ENCODE data around the gene PLCH1.

The PLCH1 gene

DNA sequence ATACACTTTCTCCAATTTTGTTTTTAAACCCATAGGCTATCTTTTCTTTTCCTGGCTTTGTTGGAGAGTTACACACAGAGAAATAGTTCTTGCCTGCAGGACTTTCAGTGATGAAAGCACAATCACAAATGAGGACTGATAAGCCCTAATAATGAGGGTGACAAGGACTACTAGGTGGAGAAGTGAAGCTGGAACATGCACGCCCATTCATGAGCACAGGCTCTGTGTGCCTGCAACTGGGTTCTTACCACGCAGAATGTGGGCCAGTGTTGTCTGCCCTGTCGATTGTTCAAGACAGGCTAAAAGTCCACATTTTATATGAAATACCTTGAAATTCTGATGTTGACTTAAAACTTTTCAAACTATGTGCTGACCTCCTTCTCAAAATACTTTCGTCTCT is 289.1 kb downstream of the PLCH1 start:
- DNase-seq (ENCODE audit: low read depth): no peak
- H3K4me1 ChIP-seq (ENCODE audit: control insufficient read depth, insufficient read depth, low read length): no peaks in the 10 kb centered on the region
- H3K27me3 ChIP-seq (replicated peaks; ENCODE audit: control insufficient read depth, insufficient read depth, low read length): no peaks in the 10 kb centered on the region
- no peak overlapping the region for H3K4me3 ChIP-seq (ENCODE audit: low read length)
- H3K9me3 ChIP-seq (ENCODE audit: control insufficient read depth, low read length): no peaks in the 10 kb centered on the region
- H3K9ac ChIP-seq (ENCODE audit: low read length): no peak overlapping the region
- H3K36me3 ChIP-seq (ENCODE audit: control insufficient read depth, insufficient read depth, low read length, severe bottlenecking): no peaks in the 10 kb centered on the region

- Histone ChIP-seq H3K27me3 (replicated peaks; ENCODE audit: control insufficient read depth, insufficient read depth, low read length) (no peaks in the 10 kb centered on the region), H3K9ac (ENCODE audit: low read length) (no peak overlapping the region), H3K9me3 (ENCODE audit: control insufficient read depth, low read length) (no peaks in the 10 kb centered on the region), H3K4me3 (ENCODE audit: low read length) (no peak overlapping the region), H3K4me1 (ENCODE audit: control insufficient read depth, insufficient read depth, low read length) (peaks cover 6% of the 10 kb centered on the region), H3K36me3 (ENCODE audit: control insufficient read depth, insufficient read depth, low read length, severe bottlenecking) (no peaks in the 10 kb centered on the region)
- no peak for DNase-seq (ENCODE audit: low read depth)
Measured at GRCh38 chr3:155453512-155453911, 291.4 kb downstream of the PLCH1 start.

- H3K27me3 ChIP-seq (replicated peaks; ENCODE audit: control insufficient read depth, insufficient read depth, low read length): no peaks in the 10 kb centered on the region
- no peaks in the 10 kb centered on the region for H3K9me3 ChIP-seq (ENCODE audit: control insufficient read depth, low read length)
- peaks cover 6% of the 10 kb centered on the region for H3K4me1 ChIP-seq (ENCODE audit: control insufficient read depth, insufficient read depth, low read length)
- no peak for DNase-seq (ENCODE audit: low read depth)
- no peak overlapping the region for H3K9ac ChIP-seq (ENCODE audit: low read length)
- no peak overlapping the region for H3K4me3 ChIP-seq (ENCODE audit: low read length)
- no peaks in the 10 kb centered on the region for H3K36me3 ChIP-seq (ENCODE audit: control insufficient read depth, insufficient read depth, low read length, severe bottlenecking)
Measured at GRCh38 chr3:155449613-155450267, 295.1 kb downstream of the PLCH1 start.

- no peak overlapping the region for H3K4me3 ChIP-seq (ENCODE audit: low read length)
- H3K9ac ChIP-seq (ENCODE audit: low read length): no peak overlapping the region
- no peaks in the 10 kb centered on the region for H3K27me3 ChIP-seq (replicated peaks; ENCODE audit: control insufficient read depth, insufficient read depth, low read length)
- no peak for DNase-seq (ENCODE audit: low read depth)
- peaks cover 6% of the 10 kb centered on the region for H3K4me1 ChIP-seq (ENCODE audit: control insufficient read depth, insufficient read depth, low read length)
- no peaks in the 10 kb centered on the region for H3K36me3 ChIP-seq (ENCODE audit: control insufficient read depth, insufficient read depth, low read length, severe bottlenecking)
- H3K9me3 ChIP-seq (ENCODE audit: control insufficient read depth, low read length): no peaks in the 10 kb centered on the region
Measured at GRCh38 chr3:155448531-155448930, 296.3 kb downstream of the PLCH1 start.

DNA sequence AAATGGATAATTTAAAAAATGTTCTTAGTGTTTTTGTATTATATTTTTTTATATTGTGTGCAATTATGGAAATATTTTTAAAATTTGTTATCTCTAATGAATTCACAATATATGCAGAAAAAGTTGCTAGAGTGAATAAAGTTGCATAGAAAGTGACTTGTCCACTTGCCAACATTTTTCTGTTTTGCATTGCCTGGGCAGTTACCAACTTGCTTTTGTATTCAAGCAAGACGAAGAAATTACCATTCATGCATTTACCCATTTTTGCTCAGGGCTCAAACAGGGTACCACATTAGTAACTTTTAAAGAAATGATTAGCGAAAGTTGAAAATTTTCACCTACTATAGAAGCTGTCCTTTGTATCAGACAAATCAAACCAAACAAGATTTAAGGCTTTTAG is 298.5 kb downstream of the PLCH1 start:
- DNase-seq (ENCODE audit: low read depth): no peak
- Histone ChIP-seq H3K9ac (ENCODE audit: low read length) (no peak overlapping the region), H3K27me3 (replicated peaks; ENCODE audit: control insufficient read depth, insufficient read depth, low read length) (no peaks in the 10 kb centered on the region), H3K4me1 (ENCODE audit: control insufficient read depth, insufficient read depth, low read length) (peaks cover 6% of the 10 kb centered on the region), H3K4me3 (ENCODE audit: low read length) (no peak overlapping the region), H3K9me3 (ENCODE audit: control insufficient read depth, low read length) (no peaks in the 10 kb centered on the region), H3K36me3 (ENCODE audit: control insufficient read depth, insufficient read depth, low read length, severe bottlenecking) (no peaks in the 10 kb centered on the region)

DNA sequence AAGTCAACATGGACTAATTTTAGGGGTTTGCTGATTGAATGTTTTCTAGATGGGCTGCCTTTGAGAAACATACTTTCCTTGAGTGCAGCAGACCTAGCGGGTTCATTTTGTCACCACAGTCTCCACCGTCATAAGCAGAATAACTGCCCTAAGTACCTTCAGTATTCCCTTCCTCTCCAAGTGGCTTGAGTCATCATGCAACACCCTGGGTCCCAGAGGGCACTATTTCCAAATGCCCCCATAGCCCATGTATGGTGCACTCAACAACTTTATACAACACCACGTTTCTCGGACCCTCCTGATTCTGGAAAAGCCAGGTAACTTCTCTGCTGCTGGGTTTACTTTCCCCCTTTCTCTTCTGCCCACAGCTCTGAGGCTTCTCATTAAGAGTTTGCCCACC is 300.1 kb downstream of the PLCH1 start:
- Histone ChIP-seq H3K9me3 (ENCODE audit: control insufficient read depth, low read length) (no peaks in the 10 kb centered on the region), H3K27me3 (replicated peaks; ENCODE audit: control insufficient read depth, insufficient read depth, low read length) (no peaks in the 10 kb centered on the region), H3K36me3 (ENCODE audit: control insufficient read depth, insufficient read depth, low read length, severe bottlenecking) (no peaks in the 10 kb centered on the region), H3K9ac (ENCODE audit: low read length) (no peak overlapping the region), H3K4me3 (ENCODE audit: low read length) (no peak overlapping the region), H3K4me1 (ENCODE audit: control insufficient read depth, insufficient read depth, low read length) (peaks cover 1% of the 10 kb centered on the region)
- DNase-seq (ENCODE audit: low read depth): no peak

- DNase-seq (ENCODE audit: low read depth): no peak
- Histone ChIP-seq H3K4me3 (ENCODE audit: low read length) (no peak overlapping the region), H3K27me3 (replicated peaks; ENCODE audit: control insufficient read depth, insufficient read depth, low read length) (no peaks in the 10 kb centered on the region), H3K9ac (ENCODE audit: low read length) (no peak overlapping the region), H3K36me3 (ENCODE audit: control insufficient read depth, insufficient read depth, low read length, severe bottlenecking) (no peaks in the 10 kb centered on the region), H3K4me1 (ENCODE audit: control insufficient read depth, insufficient read depth, low read length) (no peaks in the 10 kb centered on the region), H3K9me3 (ENCODE audit: control insufficient read depth, low read length) (no peaks in the 10 kb centered on the region)
Measured at GRCh38 chr3:155443815-155444214, 301.1 kb downstream of the PLCH1 start.

GRCh38 chr3:155442072-155442471 is 302.8 kb downstream of the PLCH1 start:
- H3K4me1 ChIP-seq (ENCODE audit: control insufficient read depth, insufficient read depth, low read length): no peaks in the 10 kb centered on the region
- no peaks in the 10 kb centered on the region for H3K36me3 ChIP-seq (ENCODE audit: control insufficient read depth, insufficient read depth, low read length, severe bottlenecking)
- H3K27me3 ChIP-seq (replicated peaks; ENCODE audit: control insufficient read depth, insufficient read depth, low read length): no peaks in the 10 kb centered on the region
- no peaks in the 10 kb centered on the region for H3K9me3 ChIP-seq (ENCODE audit: control insufficient read depth, low read length)
- DNase-seq (ENCODE audit: low read depth): peak; percentile 22
- H3K4me3 ChIP-seq (ENCODE audit: low read length): no peak overlapping the region
- H3K9ac ChIP-seq (ENCODE audit: low read length): no peak overlapping the region

DNA sequence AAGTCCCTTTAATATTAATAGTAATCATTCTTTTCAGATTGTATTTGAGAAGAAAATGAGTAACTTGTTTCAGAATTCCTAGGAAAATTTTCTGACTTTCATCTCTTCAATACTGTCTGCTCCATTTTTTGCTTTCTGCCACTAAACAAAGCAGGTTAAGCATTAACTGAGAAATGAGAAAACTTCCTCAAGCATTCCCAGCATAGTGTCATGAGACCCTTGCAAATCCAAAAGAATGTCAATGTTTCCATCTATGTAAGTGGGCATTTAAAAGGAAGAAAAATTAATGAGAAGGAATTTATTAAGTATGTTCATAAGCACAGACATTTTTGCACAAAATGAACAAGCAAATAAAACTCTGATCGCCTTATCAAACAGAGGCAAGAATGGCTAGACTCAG is 303.4 kb downstream of the PLCH1 start:
- Histone ChIP-seq H3K9me3 (ENCODE audit: control insufficient read depth, low read length) (no peaks in the 10 kb centered on the region), H3K9ac (ENCODE audit: low read length) (no peak overlapping the region), H3K4me3 (ENCODE audit: low read length) (no peak overlapping the region), H3K27me3 (replicated peaks; ENCODE audit: control insufficient read depth, insufficient read depth, low read length) (no peaks in the 10 kb centered on the region), H3K36me3 (ENCODE audit: control insufficient read depth, insufficient read depth, low read length, severe bottlenecking) (no peaks in the 10 kb centered on the region), H3K4me1 (ENCODE audit: control insufficient read depth, insufficient read depth, low read length) (no peaks in the 10 kb centered on the region)
- no peak for DNase-seq (ENCODE audit: low read depth)

DNA sequence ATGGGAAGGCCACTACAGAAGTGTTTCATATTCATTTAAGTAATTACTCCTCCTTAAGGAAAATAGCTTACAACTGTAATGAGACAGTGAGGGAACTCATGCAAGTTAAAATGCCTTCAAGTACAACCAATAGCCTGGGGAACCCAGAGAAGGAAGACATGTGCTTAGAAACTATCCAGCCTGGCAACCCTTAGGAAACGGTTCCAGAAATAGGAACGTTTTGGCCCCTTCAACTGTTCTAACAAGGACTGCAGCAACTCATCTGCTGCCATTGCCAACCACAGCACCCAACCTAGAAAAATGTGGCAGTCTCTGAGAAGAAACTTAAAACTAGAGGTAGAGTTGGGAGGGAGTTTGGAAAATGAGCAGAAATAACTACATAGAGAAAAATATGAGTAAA is 303.8 kb downstream of the PLCH1 start:
- no peaks in the 10 kb centered on the region for H3K9me3 ChIP-seq (ENCODE audit: control insufficient read depth, low read length)
- no peak for DNase-seq (ENCODE audit: low read depth)
- no peaks in the 10 kb centered on the region for H3K27me3 ChIP-seq (replicated peaks; ENCODE audit: control insufficient read depth, insufficient read depth, low read length)
- H3K4me3 ChIP-seq (ENCODE audit: low read length): no peak overlapping the region
- H3K4me1 ChIP-seq (ENCODE audit: control insufficient read depth, insufficient read depth, low read length): no peaks in the 10 kb centered on the region
- no peak overlapping the region for H3K9ac ChIP-seq (ENCODE audit: low read length)
- no peaks in the 10 kb centered on the region for H3K36me3 ChIP-seq (ENCODE audit: control insufficient read depth, insufficient read depth, low read length, severe bottlenecking)

DNA sequence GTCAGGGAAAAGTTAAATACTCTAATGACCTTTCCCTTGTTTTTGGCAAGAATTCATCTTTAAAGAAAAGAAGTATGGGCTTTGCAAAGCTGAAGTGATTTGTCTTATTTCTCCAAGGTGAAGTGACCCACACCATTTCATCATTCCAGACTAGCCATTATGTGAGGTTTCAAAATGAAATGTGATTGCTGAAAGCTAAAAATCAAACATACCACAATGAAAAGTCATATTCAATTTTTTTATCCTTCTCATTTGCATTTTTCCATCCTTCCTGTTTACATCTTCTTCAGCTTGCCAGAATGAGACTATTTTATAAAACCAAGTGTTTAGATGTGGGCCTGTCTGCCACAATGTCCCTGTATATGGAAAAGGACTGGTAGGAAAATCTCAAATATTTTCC is 309.1 kb downstream of the PLCH1 start:
- Histone ChIP-seq H3K9ac (ENCODE audit: low read length) (no peak overlapping the region), H3K4me3 (ENCODE audit: low read length) (no peak overlapping the region), H3K4me1 (ENCODE audit: control insufficient read depth, insufficient read depth, low read length) (no peaks in the 10 kb centered on the region), H3K9me3 (ENCODE audit: control insufficient read depth, low read length) (no peaks in the 10 kb centered on the region), H3K36me3 (ENCODE audit: control insufficient read depth, insufficient read depth, low read length, severe bottlenecking) (no peaks in the 10 kb centered on the region), H3K27me3 (replicated peaks; ENCODE audit: control insufficient read depth, insufficient read depth, low read length) (no peaks in the 10 kb centered on the region)
- peak; percentile 74 for DNase-seq (ENCODE audit: low read depth)

DNA sequence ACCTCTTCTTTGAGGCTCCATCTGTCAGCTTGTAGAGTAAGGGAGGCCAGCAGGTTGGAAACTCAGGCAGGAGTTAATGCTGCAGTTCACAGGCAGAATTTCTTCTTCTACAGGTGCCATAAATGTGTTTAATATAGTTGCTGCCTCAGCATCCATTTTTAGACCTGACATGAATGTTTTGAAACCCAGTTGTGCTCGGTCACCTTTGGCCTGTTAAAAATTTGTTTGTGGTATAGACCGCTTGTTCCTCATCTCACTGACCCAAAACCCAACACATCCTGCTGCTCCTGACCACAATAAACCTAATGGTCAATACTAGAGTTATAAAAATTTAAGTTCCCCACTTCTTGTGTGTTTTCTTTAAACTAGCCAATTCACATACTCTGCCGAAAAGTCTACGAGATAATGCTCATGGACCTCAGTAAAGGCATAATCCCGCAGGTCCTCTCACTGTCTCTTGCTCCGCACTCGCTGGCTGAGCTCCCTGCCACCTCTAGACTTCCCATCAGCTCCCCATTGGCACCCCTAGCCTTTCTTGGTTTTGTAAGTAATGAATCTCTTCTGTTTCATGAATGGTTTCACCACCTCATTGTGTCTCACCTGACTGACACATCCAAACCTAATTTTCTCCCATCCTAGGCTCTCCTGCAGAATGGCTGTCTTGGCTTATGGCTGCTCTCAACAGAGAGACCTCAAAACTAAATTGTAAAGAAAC is 312.9 kb downstream of the PLCH1 start:
- H3K9me3 ChIP-seq (ENCODE audit: control insufficient read depth, low read length): peaks cover 18% of the 10 kb centered on the region
- H3K4me3 ChIP-seq (ENCODE audit: low read length): no peak overlapping the region
- no peak overlapping the region for H3K9ac ChIP-seq (ENCODE audit: low read length)
- DNase-seq (ENCODE audit: low read depth): no peak
- no peaks in the 10 kb centered on the region for H3K36me3 ChIP-seq (ENCODE audit: control insufficient read depth, insufficient read depth, low read length, severe bottlenecking)
- no peaks in the 10 kb centered on the region for H3K27me3 ChIP-seq (replicated peaks; ENCODE audit: control insufficient read depth, insufficient read depth, low read length)
- no peaks in the 10 kb centered on the region for H3K4me1 ChIP-seq (ENCODE audit: control insufficient read depth, insufficient read depth, low read length)

Measured in adipocyte (in vitro differentiated cells).